ENCODE measurements around the gene CDK5R1.

CDK5R1 gene

DNA sequence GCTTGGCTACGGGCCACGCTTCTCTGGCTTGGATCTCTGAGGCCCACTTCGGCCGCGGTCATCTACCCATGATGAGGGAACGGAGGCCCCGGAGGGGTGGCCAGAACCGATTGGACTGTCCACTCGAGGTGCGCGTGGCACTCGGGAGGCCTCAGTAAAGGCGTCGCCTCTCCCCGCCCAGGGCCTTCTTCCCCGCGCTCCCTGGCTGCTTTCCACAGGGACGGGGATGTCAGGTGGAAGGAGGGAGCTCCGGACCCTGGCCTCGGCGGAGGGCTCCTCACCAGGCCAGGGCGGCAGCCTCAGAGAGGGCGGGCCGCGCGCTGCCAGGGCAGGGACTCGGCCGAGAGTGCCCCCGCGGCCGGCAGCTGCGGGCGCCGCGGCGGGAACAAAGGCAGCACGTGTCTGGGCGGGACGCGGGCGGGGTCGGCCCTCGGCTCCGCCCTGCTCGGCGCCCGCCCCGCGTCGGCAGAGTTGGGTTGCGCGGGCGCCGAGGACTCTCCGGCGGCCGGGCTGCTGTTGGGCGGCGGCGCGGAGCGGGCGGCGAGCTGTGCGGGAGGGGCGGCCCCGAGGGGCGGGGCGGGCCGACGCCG is 587 bp upstream of the CDK5R1 start:
- peak overlapping the region; percentile 65 for H3K4me3 ChIP-seq (replicated peaks; ENCODE audit: low read depth, low read length)
- TF ChIP-seq, protein P1, sequence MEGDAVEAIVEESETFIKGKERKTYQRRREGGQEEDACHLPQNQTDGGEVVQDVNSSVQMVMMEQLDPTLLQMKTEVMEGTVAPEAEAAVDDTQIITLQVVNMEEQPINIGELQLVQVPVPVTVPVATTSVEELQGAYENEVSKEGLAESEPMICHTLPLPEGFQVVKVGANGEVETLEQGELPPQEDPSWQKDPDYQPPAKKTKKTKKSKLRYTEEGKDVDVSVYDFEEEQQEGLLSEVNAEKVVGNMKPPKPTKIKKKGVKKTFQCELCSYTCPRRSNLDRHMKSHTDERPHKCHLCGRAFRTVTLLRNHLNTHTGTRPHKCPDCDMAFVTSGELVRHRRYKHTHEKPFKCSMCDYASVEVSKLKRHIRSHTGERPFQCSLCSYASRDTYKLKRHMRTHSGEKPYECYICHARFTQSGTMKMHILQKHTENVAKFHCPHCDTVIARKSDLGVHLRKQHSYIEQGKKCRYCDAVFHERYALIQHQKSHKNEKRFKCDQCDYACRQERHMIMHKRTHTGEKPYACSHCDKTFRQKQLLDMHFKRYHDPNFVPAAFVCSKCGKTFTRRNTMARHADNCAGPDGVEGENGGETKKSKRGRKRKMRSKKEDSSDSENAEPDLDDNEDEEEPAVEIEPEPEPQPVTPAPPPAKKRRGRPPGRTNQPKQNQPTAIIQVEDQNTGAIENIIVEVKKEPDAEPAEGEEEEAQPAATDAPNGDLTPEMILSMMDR (IDR thresholded peaks at IDR 0.05; ENCODE audit: low read depth, low read length, missing control alignments) = no peak
- no peak for DNase-seq (ENCODE audit: extremely low read depth, low read depth)

DNA sequence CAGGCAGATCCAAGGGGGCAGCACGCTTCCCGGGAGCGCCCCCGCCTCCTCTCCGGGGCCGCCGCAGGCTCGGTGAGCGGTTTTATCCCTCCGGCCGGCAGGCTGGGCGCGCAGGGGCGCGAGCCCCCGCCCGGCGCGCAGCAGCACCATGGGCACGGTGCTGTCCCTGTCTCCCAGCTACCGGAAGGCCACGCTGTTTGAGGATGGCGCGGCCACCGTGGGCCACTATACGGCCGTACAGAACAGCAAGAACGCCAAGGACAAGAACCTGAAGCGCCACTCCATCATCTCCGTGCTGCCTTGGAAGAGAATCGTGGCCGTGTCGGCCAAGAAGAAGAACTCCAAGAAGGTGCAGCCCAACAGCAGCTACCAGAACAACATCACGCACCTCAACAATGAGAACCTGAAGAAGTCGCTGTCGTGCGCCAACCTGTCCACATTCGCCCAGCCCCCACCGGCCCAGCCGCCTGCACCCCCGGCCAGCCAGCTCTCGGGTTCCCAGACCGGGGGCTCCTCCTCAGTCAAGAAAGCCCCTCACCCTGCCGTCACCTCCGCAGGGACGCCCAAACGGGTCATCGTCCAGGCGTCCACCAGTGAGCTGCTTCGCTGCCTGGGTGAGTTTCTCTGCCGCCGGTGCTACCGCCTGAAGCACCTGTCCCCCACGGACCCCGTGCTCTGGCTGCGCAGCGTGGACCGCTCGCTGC is 832 bp downstream of the CDK5R1 start:
- DNase-seq (ENCODE audit: extremely low read depth, low read depth) = no peak
- peak overlapping the region; percentile 65 for H3K4me3 ChIP-seq (replicated peaks; ENCODE audit: low read depth, low read length)
- TF ChIP-seq, protein P1 (IDR thresholded peaks at IDR 0.05; ENCODE audit: low read depth, low read length, missing control alignments) = no peak

DNA sequence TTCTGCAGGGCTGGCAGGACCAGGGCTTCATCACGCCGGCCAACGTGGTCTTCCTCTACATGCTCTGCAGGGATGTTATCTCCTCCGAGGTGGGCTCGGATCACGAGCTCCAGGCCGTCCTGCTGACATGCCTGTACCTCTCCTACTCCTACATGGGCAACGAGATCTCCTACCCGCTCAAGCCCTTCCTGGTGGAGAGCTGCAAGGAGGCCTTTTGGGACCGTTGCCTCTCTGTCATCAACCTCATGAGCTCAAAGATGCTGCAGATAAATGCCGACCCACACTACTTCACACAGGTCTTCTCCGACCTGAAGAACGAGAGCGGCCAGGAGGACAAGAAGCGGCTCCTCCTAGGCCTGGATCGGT is 1.4 kb downstream of the CDK5R1 start:
- no peak for DNase-seq (ENCODE audit: extremely low read depth, low read depth)
- TF ChIP-seq, protein P1 (IDR thresholded peaks at IDR 0.05; ENCODE audit: low read depth, low read length, missing control alignments) = no peak
- peak overlapping the region; percentile 65 for H3K4me3 ChIP-seq (replicated peaks; ENCODE audit: low read depth, low read length)

DNA sequence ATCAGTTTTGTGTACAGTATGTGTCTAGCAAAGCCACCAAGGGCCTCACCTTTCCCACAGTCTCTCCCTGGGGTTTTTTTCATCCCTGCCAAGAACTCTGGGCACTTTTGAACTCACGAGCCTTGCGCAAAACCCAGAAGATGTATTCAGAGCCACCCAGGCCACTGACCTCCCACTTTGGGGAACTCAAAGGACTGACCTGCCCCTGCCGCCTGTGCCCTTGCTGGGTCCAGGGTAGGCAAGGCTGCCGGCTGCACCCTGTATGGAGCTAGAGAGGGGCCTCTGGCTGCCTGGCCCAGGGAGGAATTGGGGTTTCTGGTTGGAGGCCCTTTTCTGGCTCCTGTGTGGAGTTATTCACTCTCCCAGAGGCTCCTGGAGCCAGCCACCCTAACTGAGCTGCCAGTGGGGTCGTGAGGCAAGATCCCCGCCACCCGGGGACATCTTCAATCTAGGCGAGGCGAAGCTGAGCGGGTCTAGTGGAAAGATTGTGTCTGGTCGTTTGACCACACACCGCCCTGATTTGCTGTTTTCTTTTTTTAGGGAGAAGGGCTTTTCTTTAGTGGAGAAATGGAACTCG is 1.9 kb downstream of the CDK5R1 start:
- no peak for DNase-seq (ENCODE audit: extremely low read depth, low read depth)
- TF ChIP-seq, protein P1 (IDR thresholded peaks at IDR 0.05; ENCODE audit: low read depth, low read length, missing control alignments) = no peak
- peak overlapping the region; percentile 65; the same call in 1 of the 2 replicates for H3K4me3 ChIP-seq (replicated peaks; ENCODE audit: low read depth, low read length)

DNA sequence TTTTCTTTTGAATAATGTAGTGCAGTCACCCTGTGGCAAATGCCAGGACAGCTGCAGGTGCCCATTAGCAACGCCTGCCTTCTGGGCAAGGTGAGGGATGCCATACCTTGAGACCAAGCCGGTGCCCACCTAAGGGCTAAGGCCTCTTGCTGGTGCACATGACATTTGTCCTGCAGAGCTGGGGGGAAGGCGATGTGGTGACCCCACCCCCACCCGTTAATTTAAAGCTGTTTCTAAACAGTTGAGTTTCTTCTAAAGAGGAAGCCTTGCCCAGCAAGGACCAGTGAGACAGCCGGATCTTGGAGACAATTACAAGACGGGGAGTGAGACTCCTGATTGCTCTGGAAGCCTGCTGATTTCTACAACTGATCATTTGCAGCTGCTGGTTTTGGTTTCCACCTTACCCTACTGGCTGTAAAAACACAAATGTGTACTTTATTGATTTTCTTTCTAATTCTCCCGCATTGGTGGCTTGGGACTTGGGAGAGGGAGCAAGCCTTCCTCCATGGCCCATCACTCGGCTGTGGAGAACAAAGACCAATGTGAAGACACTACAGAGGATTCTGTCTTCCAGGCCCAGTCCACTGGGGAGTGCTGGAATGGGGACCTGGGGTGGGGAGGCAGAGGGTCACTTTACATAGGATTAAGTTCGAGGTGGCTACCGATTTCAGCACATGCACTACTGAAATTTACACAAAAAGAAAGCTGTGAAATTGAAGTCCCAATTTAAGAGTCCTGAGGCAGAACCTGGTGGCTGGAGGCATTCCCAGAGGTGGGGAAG is 2.7 kb downstream of the CDK5R1 start:
- H3K4me3 ChIP-seq (replicated peaks; ENCODE audit: low read depth, low read length) = peak overlapping the region; percentile 17; the same call in 1 of the 2 replicates
- TF ChIP-seq, protein P1 (IDR thresholded peaks at IDR 0.05; ENCODE audit: low read depth, low read length, missing control alignments) = no peak
- no peak for DNase-seq (ENCODE audit: extremely low read depth, low read depth)

DNA sequence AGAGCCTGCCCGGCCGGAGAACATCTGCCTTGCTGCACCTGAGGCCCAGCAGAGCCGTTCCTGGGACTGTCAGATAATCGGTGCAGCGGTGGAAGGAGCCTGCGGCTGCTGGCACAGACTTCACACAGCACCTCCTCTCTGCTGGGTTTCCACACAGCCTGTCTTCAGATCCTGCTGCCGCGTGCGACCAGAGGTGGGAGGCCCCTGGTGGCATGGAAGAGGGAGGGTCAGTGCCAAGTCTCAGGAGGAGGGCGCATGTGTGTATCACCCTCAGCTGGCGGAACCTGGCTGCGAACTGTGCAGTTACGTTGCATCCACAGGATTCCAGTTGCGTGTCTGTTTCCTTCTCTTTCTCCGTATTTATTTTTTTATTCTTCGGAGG is 3.3 kb downstream of the CDK5R1 start:
- no peak for DNase-seq (ENCODE audit: extremely low read depth, low read depth)
- H3K4me3 ChIP-seq (replicated peaks; ENCODE audit: low read depth, low read length) = peak overlapping the region; percentile 17
- TF ChIP-seq, protein P1 (IDR thresholded peaks at IDR 0.05; ENCODE audit: low read depth, low read length, missing control alignments) = no peak
